ENCODE data around the gene SEC62. TPM values are rescaled to one million over a fixed set of nuclear protein-coding genes. Genes with fewer than 3 reads are reported as not detected.
A peak's percentile ranks its signal among the peaks of the same experiment; 100 is the strongest.

SEC62 gene
- total and polyA plus RNA-seq, 9 of the 15 experiments (the other 6 are each of a cell fraction or from before 2014, with no cell fraction given), result 34.5 to 152 (median 51.8) TPM

DNA sequence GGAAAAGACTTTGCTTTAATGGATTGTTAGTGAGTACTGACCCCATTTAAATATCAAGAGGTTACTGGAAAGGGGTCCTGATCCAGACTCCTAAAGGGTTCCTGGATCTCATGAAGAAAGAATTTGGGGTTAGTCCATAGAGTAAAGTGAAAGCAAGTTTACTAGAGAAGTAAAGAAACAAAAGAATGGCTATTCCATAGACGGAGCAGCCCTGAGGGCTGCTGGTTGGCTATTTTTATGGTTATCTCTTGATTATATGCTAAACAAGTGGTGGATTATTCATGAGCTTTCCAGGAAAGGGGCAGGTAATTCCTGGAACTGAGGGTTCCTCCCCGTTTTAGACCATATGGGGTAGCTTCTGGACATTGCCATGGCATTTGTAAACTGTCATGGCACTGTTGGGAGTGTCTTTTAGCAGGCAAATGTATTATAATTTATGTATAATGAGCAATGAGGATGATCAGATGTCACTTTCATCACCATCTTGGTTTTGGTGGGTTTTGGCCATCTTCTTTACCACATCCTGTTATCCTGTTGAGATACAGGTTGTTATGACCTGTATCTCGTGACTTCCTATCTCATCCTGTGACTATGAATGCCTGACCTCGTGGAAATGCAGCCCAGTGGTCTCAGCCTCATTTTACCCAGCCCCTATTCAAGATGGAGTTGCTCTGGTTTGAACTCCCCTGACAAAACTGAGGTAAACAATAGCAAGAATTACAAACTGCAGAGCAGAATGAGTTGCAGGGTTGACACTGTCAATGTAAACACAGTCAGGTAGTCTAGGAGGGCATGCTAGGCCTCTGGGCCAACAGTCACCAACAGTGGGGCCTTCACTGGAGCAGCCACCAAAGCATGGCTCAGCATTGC lies 60.9 kb downstream of the SEC62 start (continued):
- TF ChIP-seq, protein P1, sequence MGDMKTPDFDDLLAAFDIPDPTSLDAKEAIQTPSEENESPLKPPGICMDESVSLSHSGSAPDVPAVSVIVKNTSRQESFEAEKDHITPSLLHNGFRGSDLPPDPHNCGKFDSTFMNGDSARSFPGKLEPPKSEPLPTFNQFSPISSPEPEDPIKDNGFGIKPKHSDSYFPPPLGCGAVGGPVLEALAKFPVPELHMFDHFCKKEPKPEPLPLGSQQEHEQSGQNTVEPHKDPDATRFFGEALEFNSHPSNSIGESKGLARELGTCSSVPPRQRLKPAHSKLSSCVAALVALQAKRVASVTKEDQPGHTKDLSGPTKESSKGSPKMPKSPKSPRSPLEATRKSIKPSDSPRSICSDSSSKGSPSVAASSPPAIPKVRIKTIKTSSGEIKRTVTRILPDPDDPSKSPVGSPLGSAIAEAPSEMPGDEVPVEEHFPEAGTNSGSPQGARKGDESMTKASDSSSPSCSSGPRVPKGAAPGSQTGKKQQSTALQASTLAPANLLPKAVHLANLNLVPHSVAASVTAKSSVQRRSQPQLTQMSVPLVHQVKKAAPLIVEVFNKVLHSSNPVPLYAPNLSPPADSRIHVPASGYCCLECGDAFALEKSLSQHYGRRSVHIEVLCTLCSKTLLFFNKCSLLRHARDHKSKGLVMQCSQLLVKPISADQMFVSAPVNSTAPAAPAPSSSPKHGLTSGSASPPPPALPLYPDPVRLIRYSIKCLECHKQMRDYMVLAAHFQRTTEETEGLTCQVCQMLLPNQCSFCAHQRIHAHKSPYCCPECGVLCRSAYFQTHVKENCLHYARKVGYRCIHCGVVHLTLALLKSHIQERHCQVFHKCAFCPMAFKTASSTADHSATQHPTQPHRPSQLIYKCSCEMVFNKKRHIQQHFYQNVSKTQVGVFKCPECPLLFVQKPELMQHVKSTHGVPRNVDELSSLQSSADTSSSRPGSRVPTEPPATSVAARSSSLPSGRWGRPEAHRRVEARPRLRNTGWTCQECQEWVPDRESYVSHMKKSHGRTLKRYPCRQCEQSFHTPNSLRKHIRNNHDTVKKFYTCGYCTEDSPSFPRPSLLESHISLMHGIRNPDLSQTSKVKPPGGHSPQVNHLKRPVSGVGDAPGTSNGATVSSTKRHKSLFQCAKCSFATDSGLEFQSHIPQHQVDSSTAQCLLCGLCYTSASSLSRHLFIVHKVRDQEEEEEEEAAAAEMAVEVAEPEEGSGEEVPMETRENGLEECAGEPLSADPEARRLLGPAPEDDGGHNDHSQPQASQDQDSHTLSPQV (IDR thresholded peaks at IDR 0.05), result 0 out of 2 replicates have a peak, but pooled peaks have one; percentile 33
- TF ChIP-seq RUNX1 (IDR thresholded peaks at IDR 0.05; ENCODE audit: low read depth), result no peak
- TF ChIP-seq, protein P2, sequence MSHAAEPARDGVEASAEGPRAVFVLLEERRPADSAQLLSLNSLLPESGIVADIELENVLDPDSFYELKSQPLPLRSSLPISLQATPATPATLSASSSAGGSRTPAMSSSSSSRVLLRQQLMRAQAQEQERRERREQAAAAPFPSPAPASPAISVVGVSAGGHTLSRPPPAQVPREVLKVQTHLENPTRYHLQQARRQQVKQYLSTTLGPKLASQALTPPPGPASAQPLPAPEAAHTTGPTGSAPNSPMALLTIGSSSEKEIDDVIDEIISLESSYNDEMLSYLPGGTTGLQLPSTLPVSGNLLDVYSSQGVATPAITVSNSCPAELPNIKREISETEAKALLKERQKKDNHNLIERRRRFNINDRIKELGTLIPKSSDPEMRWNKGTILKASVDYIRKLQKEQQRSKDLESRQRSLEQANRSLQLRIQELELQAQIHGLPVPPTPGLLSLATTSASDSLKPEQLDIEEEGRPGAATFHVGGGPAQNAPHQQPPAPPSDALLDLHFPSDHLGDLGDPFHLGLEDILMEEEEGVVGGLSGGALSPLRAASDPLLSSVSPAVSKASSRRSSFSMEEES (CRISPR knock-in tag; IDR thresholded peaks at IDR 0.05), result peak; percentile 20; the same call in 1 of the 2 replicates
- TF ChIP-seq ZNF41 (CRISPR knock-in tag; conservative IDR thresholded peaks at IDR 0.05), result 0 out of 2 replicates have a peak, but pooled peaks have one; percentile 55
- TF ChIP-seq, protein P3, sequence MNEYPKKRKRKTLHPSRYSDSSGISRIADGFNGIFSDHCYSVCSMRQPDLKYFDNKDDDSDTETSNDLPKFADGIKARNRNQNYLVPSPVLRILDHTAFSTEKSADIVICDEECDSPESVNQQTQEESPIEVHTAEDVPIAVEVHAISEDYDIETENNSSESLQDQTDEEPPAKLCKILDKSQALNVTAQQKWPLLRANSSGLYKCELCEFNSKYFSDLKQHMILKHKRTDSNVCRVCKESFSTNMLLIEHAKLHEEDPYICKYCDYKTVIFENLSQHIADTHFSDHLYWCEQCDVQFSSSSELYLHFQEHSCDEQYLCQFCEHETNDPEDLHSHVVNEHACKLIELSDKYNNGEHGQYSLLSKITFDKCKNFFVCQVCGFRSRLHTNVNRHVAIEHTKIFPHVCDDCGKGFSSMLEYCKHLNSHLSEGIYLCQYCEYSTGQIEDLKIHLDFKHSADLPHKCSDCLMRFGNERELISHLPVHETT (CRISPR knock-in tag; conservative IDR thresholded peaks at IDR 0.05 in 1 of 2, IDR thresholded peaks at IDR 0.05 in 1 of 2), result 0 out of 4 replicates have a peak, but pooled peaks of 1 of the 2 experiments have one; percentile 19
- peak; percentile 76; the same call in 1 of the 2 replicates for TF ChIP-seq HDAC8 (tag; IDR thresholded peaks at IDR 0.05)
- TF ChIP-seq, protein P4, sequence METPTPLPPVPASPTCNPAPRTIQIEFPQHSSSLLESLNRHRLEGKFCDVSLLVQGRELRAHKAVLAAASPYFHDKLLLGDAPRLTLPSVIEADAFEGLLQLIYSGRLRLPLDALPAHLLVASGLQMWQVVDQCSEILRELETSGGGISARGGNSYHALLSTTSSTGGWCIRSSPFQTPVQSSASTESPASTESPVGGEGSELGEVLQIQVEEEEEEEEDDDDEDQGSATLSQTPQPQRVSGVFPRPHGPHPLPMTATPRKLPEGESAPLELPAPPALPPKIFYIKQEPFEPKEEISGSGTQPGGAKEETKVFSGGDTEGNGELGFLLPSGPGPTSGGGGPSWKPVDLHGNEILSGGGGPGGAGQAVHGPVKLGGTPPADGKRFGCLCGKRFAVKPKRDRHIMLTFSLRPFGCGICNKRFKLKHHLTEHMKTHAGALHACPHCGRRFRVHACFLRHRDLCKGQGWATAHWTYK (CRISPR knock-in tag; IDR thresholded peaks at IDR 0.05), result peak; percentile 52; the same call in 1 of the 2 replicates
